ENCODE data around the gene ACTL8.

The ACTL8 gene

GRCh38 chr1:17805869-17806684 lies 50.9 kb downstream of the ACTL8 start:
- DNase-seq (ENCODE audit: low read depth in 2 of 2) = no peak

DNA sequence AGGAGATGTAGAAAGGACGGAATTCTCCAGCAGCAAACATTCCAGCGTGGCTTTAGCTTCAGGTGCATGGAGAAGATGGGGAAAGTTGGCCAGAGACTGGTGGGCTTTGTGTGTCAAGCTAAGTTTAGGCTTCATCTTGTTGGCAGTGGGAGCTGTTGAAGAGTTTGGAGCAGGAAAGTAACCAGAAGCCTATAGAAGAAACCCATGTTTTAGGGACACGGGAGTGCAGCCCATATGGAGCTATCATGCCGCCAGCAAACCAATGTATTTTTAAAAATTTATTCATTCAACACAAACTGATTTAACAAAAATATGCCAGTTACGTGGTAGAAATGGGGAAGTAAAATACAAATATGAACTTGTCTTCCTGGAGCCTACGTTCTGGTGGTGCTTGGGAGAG lies 53.7 kb downstream of the ACTL8 start:
- no peak for DNase-seq (ENCODE audit: low read depth in 2 of 2)

- no peak for DNase-seq (ENCODE audit: low read depth in 2 of 2)
These were observed 55.5 kb downstream of the ACTL8 start for GRCh38 chr1:17810668-17811067.

GRCh38 chr1:17816511-17816910 lies 61.4 kb downstream of the ACTL8 start:
- DNase-seq (ENCODE audit: low read depth in 2 of 2) = no peak

DNA sequence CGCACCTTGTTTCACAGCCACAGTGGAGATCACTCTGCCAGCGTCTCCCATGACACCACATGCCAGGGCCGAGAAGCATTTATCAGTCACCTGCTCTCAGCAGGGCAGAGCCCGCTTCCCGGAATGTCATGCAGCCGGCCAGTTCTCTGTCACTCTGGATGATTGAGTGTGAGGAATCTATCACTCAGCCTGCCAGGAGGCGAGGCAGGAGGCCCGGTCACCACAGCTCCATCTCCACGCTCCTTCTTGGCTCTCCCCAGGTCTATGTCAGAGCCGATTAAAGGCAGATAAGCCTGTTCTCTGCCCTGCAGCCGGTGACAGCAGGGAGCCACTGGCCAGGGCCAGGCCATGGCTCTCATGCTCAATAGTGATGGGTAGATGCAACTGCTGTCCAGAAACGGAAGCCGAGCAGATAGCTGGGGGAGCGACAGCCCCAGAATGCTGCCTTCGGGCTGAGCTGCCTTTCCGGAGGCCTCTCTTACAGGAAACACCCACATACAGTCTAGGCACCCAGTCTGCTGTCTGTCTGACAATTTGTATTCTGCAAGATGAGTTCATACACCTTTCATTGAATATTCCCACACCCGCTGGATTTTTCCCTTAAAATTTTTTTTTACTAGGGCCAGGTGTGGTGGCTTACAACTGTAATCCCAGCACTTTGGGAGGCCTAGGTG lies 64.1 kb downstream of the ACTL8 start:
- no peak for DNase-seq (ENCODE audit: low read depth in 2 of 2)

DNA sequence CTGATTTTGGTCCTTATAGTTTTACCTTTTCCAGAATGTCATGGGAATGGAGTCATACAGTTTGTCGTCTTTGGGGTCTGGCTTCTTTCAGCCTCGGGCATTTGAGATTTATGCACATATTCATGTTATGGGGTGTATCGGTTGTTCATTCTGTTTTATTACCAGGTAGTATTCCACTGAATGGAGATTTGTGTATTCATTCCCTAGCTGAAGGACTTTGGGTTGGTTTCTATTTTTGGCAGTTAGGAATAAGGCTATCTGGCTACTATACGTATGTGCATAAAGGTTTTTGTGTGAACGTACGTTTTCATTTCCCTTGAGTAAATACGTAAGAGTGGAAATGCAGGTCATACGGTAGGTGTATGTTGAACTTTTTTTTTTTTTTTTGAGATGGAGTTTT lies 65.1 kb downstream of the ACTL8 start:
- DNase-seq (ENCODE audit: low read depth in 2 of 2) = no peak

DNA sequence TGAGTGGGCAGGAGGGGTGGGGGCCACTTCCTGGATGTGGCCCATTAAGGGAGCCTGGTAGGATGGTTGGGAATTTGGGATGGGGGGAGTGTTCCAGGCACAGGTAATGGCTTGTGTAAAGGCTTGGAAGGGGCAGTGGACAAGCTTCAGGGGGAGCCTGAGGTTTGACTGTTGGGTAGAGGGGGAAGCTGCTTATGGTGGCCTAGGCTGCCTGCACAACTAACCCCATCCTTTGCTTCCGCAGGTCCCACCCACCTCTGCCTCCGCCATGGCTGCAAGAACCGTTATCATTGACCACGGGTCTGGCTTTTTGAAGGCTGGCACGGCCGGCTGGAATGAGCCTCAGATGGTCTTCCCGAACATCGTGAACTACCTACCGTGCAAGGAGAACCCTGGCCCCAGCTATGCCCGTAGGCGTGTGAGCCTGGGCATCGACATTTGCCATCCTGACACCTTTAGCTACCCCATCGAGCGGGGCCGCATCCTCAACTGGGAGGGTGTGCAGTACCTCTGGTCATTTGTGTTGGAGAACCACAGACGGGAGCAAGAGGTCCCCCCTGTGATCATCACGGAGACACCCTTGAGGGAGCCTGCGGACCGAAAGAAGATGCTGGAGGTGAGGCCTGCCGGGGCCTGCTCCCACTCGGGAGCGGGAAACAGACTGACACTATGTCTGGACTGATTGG lies 67.8 kb downstream of the ACTL8 start:
- no peak for DNase-seq (ENCODE audit: low read depth in 2 of 2)

- no peak for DNase-seq (ENCODE audit: low read depth in 2 of 2)
These were observed 70.4 kb downstream of the ACTL8 start for GRCh38 chr1:17825273-17826164.

GRCh38 chr1:17826165-17826488 lies 71.0 kb downstream of the ACTL8 start:
- DNase-seq (ENCODE audit: low read depth in 2 of 2) = peak in 1 of 2 donors; percentile 28

DNA sequence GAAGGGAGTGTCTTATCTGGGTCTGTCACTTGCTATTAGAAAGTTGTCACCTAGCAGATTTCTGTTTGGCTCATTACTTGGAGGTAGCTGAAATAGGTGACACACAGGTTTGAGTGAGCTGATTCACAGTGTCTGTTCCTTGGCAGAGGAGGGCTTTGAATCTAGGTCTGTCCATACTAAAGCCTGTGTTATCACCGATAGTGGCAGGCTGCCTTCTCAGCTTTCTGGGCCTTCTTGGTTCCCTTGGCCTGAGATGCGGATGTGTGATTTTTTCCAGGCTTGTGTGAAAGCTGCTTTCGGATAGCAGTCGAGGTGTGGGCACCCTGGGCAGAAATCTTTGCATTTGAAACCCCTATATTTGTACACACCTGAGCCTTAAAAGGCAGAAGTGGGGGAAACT lies 73.9 kb downstream of the ACTL8 start:
- DNase-seq (ENCODE audit: low read depth in 2 of 2) = no peak

DNA sequence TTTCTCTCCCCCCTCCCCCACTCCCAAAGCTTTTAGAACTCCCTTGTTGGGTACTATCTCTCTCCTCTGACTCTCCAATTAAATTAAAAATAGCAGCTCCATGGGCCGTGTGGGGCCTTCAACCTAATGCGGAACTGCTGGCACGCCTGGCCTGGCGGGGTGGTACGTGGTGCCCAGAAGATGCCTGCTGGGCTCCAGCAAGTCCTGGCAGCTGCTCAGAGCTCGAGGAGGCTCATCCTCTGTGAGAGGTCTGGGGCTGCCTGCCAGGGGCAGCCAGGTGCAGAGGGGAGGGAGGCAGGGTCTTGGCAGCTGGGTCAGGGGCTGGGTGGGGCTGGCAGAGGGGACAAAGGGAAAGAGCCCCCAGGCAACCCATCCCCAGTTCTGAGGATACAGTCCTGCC lies 74.4 kb downstream of the ACTL8 start:
- DNase-seq (ENCODE audit: low read depth in 2 of 2) = no peak

GRCh38 chr1:17831597-17831996 lies 76.5 kb downstream of the ACTL8 start:
- DNase-seq (ENCODE audit: low read depth in 2 of 2) = no peak

DNA sequence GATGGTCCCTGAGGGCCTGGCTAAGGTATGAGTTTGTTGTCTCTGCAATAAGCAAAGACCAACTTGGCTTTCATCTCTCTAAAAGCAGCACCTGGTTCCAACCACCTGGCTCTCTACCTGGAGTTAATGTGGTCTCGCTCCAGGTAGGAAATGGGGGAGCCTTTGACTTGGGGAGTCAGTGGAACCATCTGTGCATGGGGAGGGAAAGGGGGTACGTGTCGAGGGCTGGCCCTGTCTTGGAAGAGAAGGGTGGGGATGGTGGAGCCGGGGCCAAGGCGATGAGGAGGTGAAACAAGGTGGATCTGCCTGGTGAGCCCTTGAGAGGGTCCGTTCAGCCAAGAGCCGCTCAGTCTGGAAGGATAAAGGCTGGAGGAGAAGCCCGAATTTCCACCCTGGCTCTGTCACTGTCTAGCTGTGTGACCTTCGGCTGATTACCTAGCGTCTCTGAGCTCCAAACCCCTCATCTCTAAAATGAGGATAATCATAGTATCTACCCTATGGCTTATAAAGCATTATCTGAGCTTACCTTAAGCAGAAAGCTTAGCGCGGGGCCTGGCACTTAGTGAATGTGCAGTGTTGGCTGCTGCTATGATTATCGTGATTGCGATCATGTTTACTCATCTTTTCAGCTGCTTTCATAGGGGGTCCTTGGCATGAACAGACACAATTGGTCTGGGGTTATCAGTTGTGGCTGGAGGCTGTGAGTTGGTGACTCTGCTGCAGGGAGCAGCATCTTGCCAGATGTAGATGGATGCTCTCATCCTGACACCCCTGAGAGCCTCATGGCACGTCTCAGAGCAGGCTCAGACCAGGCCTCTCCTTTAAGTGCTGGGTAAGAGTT lies 78.7 kb downstream of the ACTL8 start:
- no peak for DNase-seq (ENCODE audit: low read depth in 2 of 2)

GRCh38 chr1:17834561-17835100 lies 79.5 kb downstream of the ACTL8 start:
- DNase-seq (ENCODE audit: low read depth in 2 of 2) = no peak

DNA sequence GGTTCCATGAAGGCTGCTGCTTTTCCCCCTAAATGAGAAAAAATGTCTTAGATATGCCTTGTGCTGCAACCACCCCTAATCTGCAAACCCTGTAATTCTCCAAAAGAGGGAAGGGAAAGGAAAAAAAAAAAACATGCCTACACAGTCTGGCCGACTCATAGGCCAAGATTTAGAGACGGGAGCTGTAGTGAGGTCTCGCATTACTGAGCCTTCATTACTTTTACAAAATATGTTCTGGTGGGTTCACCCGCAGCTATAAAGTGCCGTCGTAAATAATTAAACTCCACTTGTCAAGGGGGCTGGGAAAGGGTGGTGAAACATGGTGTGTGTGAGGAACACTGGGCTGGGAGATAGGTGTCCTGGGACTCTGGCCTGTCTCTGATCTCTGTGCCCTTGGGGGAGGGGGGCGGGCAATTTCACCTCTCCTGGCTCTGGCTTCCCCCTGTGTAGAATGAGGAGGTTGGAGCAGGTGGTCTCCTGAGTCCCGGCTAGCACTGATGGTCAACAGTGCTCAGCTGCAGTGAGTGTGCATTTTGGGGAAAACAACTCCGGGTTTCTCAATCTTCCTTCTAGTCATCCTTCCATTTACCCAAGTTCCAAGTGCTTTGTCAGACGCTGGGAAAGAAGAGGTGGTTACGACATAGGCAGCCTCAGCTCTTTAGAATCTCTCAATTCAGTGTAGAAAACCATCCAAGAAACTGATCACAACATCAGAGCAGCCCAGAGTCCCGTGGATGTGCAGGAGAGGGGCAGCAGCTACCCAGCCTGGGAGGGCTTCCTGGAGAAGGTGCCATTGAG lies 82.3 kb downstream of the ACTL8 start:
- no peak for DNase-seq (ENCODE audit: low read depth in 2 of 2)

DNA sequence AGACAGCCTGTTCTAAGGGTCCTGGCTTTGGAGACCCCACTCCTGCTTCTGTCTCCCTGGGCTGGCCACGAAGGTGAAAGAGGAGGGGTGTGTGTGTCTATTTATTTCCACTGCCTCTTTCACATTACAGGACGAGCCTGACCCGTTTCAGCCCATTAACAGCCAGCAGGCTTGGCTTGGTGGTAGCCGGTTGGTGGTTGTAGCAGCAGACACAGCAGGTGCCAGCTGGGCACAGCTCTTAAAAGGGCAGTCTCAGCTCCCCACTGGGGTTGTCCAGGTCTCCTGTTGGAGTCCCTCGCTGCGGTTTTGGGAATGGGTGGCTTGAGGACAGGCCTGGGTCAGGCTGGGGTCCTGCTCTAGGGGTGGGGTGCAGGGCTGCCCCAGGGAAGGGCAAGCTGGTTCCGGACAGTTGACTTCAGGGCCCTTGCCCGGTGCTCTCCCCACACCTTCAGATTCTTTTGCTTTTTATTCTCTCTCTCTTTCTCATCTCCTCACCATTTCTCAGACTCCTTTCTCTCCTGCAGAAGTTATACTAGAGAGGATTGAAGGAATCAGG lies 84.6 kb downstream of the ACTL8 start:
- DNase-seq (ENCODE audit: low read depth in 2 of 2) = no peak

GRCh38 chr1:17841944-17842343 lies 86.8 kb downstream of the ACTL8 start:
- DNase-seq (ENCODE audit: low read depth in 2 of 2) = no peak

DNA sequence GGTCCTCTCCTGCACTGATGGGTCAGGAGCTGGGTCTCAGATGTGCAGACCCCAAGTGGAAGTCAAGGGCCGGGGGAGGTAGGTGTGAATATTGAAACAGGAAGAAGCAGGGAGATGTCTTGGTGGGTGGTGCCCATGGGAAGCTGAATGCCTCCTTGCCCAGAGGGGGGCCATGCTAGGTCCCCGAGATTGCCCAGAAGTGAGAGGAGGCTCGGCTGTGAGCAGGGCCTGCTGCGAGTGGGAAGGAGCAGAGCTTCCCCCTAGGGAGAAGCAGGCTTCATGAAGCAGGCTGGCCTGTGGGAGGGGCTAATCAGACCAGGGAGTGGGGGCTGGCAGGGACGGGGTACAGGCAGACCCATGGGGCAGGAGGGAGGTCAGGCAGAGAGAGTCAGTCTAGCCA lies 87.6 kb downstream of the ACTL8 start:
- DNase-seq (ENCODE audit: low read depth in 2 of 2) = no peak

GRCh38 chr1:17844185-17844826 lies 89.2 kb downstream of the ACTL8 start:
- no peak for DNase-seq (ENCODE audit: low read depth in 2 of 2)

All from stimulated activated CD8-positive, alpha-beta memory T cell treated with anti-CD3 and anti-CD28 coated beads, Interleukin-2, amount 100 ng/mL, for 48 hours (primary cell).